MCF 10A (cell line): ENCODE measurements around the gene TBC1D8B. TPM values are rescaled to one million over a fixed set of nuclear protein-coding genes. Genes with fewer than 3 reads are reported as not detected.

Source experiments
- BruUV-seq: library from RNA; stranded (reverse); fragments of 400-500 nt; replicated peaks from 2 replicates; lab custom pipeline; 2021; lab: Mats Ljungman, UMichigan
- CTCF ChIA-PET: fragments of 300-600 bp; sonication (Branson Sonifier 250); formaldehyde crosslinking; extraction: SDS; loops from one replicate; lab custom pipeline; 2021; ENCODE audit warnings: antibody characterized with exemption, inconsistent platforms; lab: Yijun Ruan, JAX
- POLR2A ChIA-PET: fragments of 300-600, 350-650 bp; sonication (Branson Sonifier 250); formaldehyde crosslinking; extraction: SDS; loops from one replicate; lab custom pipeline; 2020; ENCODE audit warnings: antibody characterized with exemption, inconsistent platforms; lab: Yijun Ruan, JAX
- DNase-seq: peaks from one replicate; pipeline ENCODE4 v3.0.0-alpha.2; 2018; ENCODE audit not compliant: unreplicated experiment
- H3K27ac Mint-ChIP-seq: one replicate; pipeline ENCODE4 v1.8.0; 2022; ENCODE audit warnings: mild to moderate bottlenecking, low read depth, mixed read lengths; ENCODE audit not compliant: unreplicated experiment
- H3K27me3 Mint-ChIP-seq: one replicate; pipeline ENCODE4 v1.8.0; 2022; ENCODE audit warnings: mixed read lengths; ENCODE audit not compliant: insufficient read depth, unreplicated experiment
- H3K36me3 Mint-ChIP-seq: one replicate; pipeline ENCODE4 v1.8.0; 2022; ENCODE audit warnings: mild to moderate bottlenecking, moderate library complexity, mixed read lengths; ENCODE audit not compliant: insufficient read depth, unreplicated experiment
- H3K4me1 Mint-ChIP-seq: one replicate; pipeline ENCODE4 v1.8.0; 2022; ENCODE audit warnings: mixed read lengths; ENCODE audit not compliant: insufficient read depth, unreplicated experiment
- H3K4me3 Mint-ChIP-seq: one replicate; pipeline ENCODE4 v1.8.0; 2022; ENCODE audit warnings: mild to moderate bottlenecking, moderate library complexity, mixed read lengths; ENCODE audit not compliant: unreplicated experiment
- H3K9me3 Mint-ChIP-seq: one replicate; pipeline ENCODE4 v1.8.0; 2022; ENCODE audit warnings: mixed read lengths; ENCODE audit not compliant: unreplicated experiment
- CTCF ChIP-seq: fragments of 200-600 bp; IDR thresholded peaks from one replicate; pipeline ENCODE4 v1.8.0; 2022; ENCODE audit warnings: antibody characterized with exemption, mild to moderate bottlenecking; ENCODE audit not compliant: unreplicated experiment
- intact Hi-C: fragments of 100-400 bp; cut with micrococcal nuclease; formaldehyde crosslinking; loops from 2 replicates; pipeline ENCODE4 v1.14.1; 2022
- total RNA-seq: library from RNA; stranded (reverse); gene quantifications from 2 replicates; pipeline ENCODE4 v1.2.3, GENCODE V29; 2022

Gene TBC1D8B
- total RNA-seq, 1 experiment from 2014 or later = 3.3 TPM

- Mint-ChIP-seq H3K27me3 (peaks cover 62% of the 10 kb centered on the region), H3K27ac (no peak overlapping the region), H3K9me3 (no peaks in the 10 kb centered on the region), H3K4me3 (no peak overlapping the region), H3K4me1 (peaks cover 21% of the 10 kb centered on the region), H3K36me3 (no peaks in the 10 kb centered on the region)
- POLR2A ChIA-PET = interaction anchor here (0.8 kb wide), 1 partner anchor 102 kb away, joined by 3 read pairs; the partner anchor contains the start of gene MORC4
- no TSS peak for BruUV-seq
- intact Hi-C loops = no loop called here
- CTCF ChIA-PET = interaction anchor here (0.7 to 8.3 kb wide), 8 partner anchors 9 to 63 kb away, joined by 3 to 67 read pairs (median 6); no protein-coding TSS in a partner anchor
- TF ChIP-seq CTCF = no peak
- DNase-seq = no peak
Measured at GRCh38 chrX:106897259-106897658, 94.8 kb downstream of the TBC1D8B start.

- no peak overlapping the region for H3K27ac Mint-ChIP-seq
- H3K4me3 Mint-ChIP-seq = no peak overlapping the region
- H3K36me3 Mint-ChIP-seq = no peaks in the 10 kb centered on the region
- peaks cover 50% of the 10 kb centered on the region for H3K27me3 Mint-ChIP-seq
- DNase-seq = peak; percentile 75
- ChIA-PET CTCF (interaction anchor here (0.5 to 6.8 kb wide), 8 partner anchors 14 to 1367 kb away, joined by 3 to 67 read pairs (median 4); partner anchors contain the start of gene NCBP2L), POLR2A (interaction anchor here (0.6 kb wide), 1 partner anchor 1265 kb away, joined by 3 read pairs; no protein-coding TSS in a partner anchor)
- no TSS peak for BruUV-seq
- intact Hi-C loops = loop anchor here (1.0 kb wide), 1 partner anchor 55 kb away; no protein-coding TSS in a partner anchor
- no peaks in the 10 kb centered on the region for H3K9me3 Mint-ChIP-seq
- peaks cover 21% of the 10 kb centered on the region for H3K4me1 Mint-ChIP-seq
- peak; percentile 47 for TF ChIP-seq CTCF
Measured at GRCh38 chrX:106898462-106898861, 96.0 kb downstream of the TBC1D8B start.

GRCh38 chrX:106899276-106899675 lies 96.8 kb downstream of the TBC1D8B start:
- no TSS peak for BruUV-seq
- no peaks in the 10 kb centered on the region for H3K36me3 Mint-ChIP-seq
- ChIA-PET CTCF (interaction anchor here (0.5 to 6.8 kb wide), 10 partner anchors 10 to 1368 kb away, joined by 3 to 67 read pairs (median 4); no protein-coding TSS in a partner anchor), POLR2A (no interaction called here)
- intact Hi-C loops = no loop called here
- H3K4me3 Mint-ChIP-seq = no peak overlapping the region
- H3K27ac Mint-ChIP-seq = no peak overlapping the region
- no peak for TF ChIP-seq CTCF
- H3K27me3 Mint-ChIP-seq = peaks cover 46% of the 10 kb centered on the region
- peaks cover 21% of the 10 kb centered on the region for H3K4me1 Mint-ChIP-seq
- no peaks in the 10 kb centered on the region for H3K9me3 Mint-ChIP-seq
- no peak for DNase-seq

GRCh38 chrX:106899841-106900240 lies 97.4 kb downstream of the TBC1D8B start:
- TF ChIP-seq CTCF = no peak

More at GRCh38 chrX:106899841-106900240, 97.4 kb downstream of the TBC1D8B start:
- DNase-seq = no peak
- Mint-ChIP-seq H3K9me3 (no peaks in the 10 kb centered on the region), H3K4me3 (no peak overlapping the region), H3K27ac (no peak overlapping the region), H3K4me1 (peaks cover 21% of the 10 kb centered on the region), H3K27me3 (peaks cover 46% of the 10 kb centered on the region), H3K36me3 (no peaks in the 10 kb centered on the region)
- CTCF ChIA-PET = interaction anchor here (0.6 to 1.1 kb wide), 7 partner anchors 10 to 99 kb away, joined by 3 to 8 read pairs (median 3); no protein-coding TSS in a partner anchor
- intact Hi-C loops = no loop called here
- no TSS peak for BruUV-seq
- POLR2A ChIA-PET = no interaction called here
